H1 (cell line): ENCODE results near the gene FRMD5. TPM values are rescaled to one million over a fixed set of nuclear protein-coding genes. Genes with fewer than 3 reads are reported as not detected.

Experiments used
- CTCF ChIA-PET: fragments of 300-600 bp; sonication (Branson Sonifier 250); formaldehyde crosslinking; loops from one replicate; lab custom pipeline; 2021; ENCODE audit not compliant: partially characterized antibody; lab: Charles Lee
- POLR2A ChIA-PET: fragments of 300-600 bp; sonication (Branson Sonifier 250); formaldehyde crosslinking; loops from one replicate; lab custom pipeline; 2021; ENCODE audit warnings: inconsistent platforms; ENCODE audit not compliant: partially characterized antibody; lab: Charles Lee
- DNase-seq, 2 experiments: peaks; one replicate each; pipeline versions ENCODE4 v3.0.0 to v3.0.0-alpha.2; 2010 to 2022; ENCODE audit warnings: low spot score in 2 of 2, low read depth in 1 of 2, mixed read lengths in 1 of 2
- FAIRE-seq: peaks from 2 replicates; lab custom pipeline; 2011; peaks lifted over from hg19 to GRCh38; lab: Jason Lieb, UNC
- H2AFZ ChIP-seq: 2 replicates; pipeline ENCODE4 v1.8.1; 2012; ENCODE audit warnings: low read length, inconsistent platforms
- H2AK5ac ChIP-seq: 2 replicates; pipeline ENCODE4 v1.6.1; 2013; ENCODE audit warnings: low read depth, low read length
- H2BK120ac ChIP-seq: replicated peaks from 2 replicates; pipeline ENCODE3; 2013; ENCODE audit warnings: low read depth, low read length, inconsistent platforms
- H2BK12ac ChIP-seq: 2 replicates; pipeline ENCODE4 v1.6.1; 2013; ENCODE audit warnings: low read depth, low read length
- H2BK15ac ChIP-seq: 2 replicates; pipeline ENCODE4 v1.6.1; 2013; ENCODE audit warnings: low read length
- H2BK20ac ChIP-seq: 2 replicates; pipeline ENCODE4 v1.6.1; 2013; ENCODE audit warnings: low read length
- H2BK5ac ChIP-seq: 2 replicates; pipeline ENCODE4 v1.6.1; 2013; ENCODE audit warnings: low read depth, low read length
- H3K14ac ChIP-seq: 2 replicates; pipeline ENCODE4 v1.6.1; 2013; ENCODE audit warnings: inconsistent platforms; ENCODE audit not compliant: insufficient read length
- H3K18ac ChIP-seq: 2 replicates; pipeline ENCODE4 v1.6.1; 2013; ENCODE audit warnings: low read length; ENCODE audit errors: extremely low read depth
- H3K23ac ChIP-seq: 2 replicates; pipeline ENCODE4 v1.6.1; 2013; ENCODE audit warnings: inconsistent platforms; ENCODE audit not compliant: insufficient read length
- H3K23me2 ChIP-seq: 2 replicates; pipeline ENCODE4 v1.6.1; 2013; ENCODE audit warnings: low read depth, low read length
- H3K27ac ChIP-seq: 2 replicates; pipeline ENCODE4 v1.6.1; 2011; ENCODE audit warnings: low read depth, low read length, inconsistent platforms
- H3K27me3 ChIP-seq, 4 experiments: replicated peaks in 1 of 4; 1 replicate in 1 of 4; 2 replicates in 3 of 4; pipeline versions ENCODE4 v1.6.1 to v1.8.1; 2011 to 2013; ENCODE audit warnings: low read length in 3 of 4, mild to moderate bottlenecking in 3 of 4, inconsistent platforms in 2 of 4, mixed read lengths in 2 of 4, moderate library complexity in 1 of 4; ENCODE audit not compliant: control insufficient read depth in 3 of 4, insufficient read depth in 3 of 4; ENCODE audit errors: extremely low read depth in 1 of 4
- H3K36me3 ChIP-seq, 4 experiments: 2 replicates each; pipeline versions ENCODE4 v1.6.1 to v1.8.1; 2011 to 2013; ENCODE audit warnings: mild to moderate bottlenecking in 4 of 4, low read length in 3 of 4, moderate library complexity in 2 of 4, control low read depth in 1 of 4, inconsistent platforms in 1 of 4; ENCODE audit not compliant: insufficient read depth in 4 of 4, control insufficient read depth in 2 of 4
- H3K4ac ChIP-seq: replicated peaks from 2 replicates; pipeline ENCODE3; 2013; ENCODE audit warnings: low read length, low read depth, mixed read lengths, inconsistent platforms; ENCODE audit not compliant: insufficient read length
- H3K4me1 ChIP-seq, 4 experiments: replicated peaks in 1 of 4; 1 replicate in 1 of 4; 2 replicates in 3 of 4; pipeline versions ENCODE4 v1.6.1 to v1.8.1; 2011 to 2013; ENCODE audit warnings: low read length in 3 of 4, inconsistent platforms in 2 of 4, mixed read lengths in 1 of 4; ENCODE audit not compliant: insufficient read depth in 4 of 4, control insufficient read depth in 3 of 4
- H3K4me2 ChIP-seq, 2 experiments: 2 replicates each; pipeline versions ENCODE4 v1.6.1 to v1.8.1; 2011 to 2013; ENCODE audit warnings: low read depth in 2 of 2, low read length in 2 of 2, control low read depth in 1 of 2, inconsistent platforms in 1 of 2, mild to moderate bottlenecking in 1 of 2; ENCODE audit not compliant: insufficient read depth in 1 of 2
- H3K4me3 ChIP-seq, 4 experiments: fragments of 200-600, 300-600 bp in 1 of 4; sonication (generic), shearing (Covaris generic), sonication (Bioruptor Twin) in 1 of 4; 2 replicates each; pipeline versions ENCODE4 v1.5.1 to v1.8.1; 2011 to 2016; ENCODE audit warnings: low read length in 4 of 4, low read depth in 3 of 4, control low read depth in 2 of 4, inconsistent platforms in 2 of 4, mild to moderate bottlenecking in 2 of 4, mixed read lengths in 1 of 4, moderate library complexity in 1 of 4; ENCODE audit not compliant: insufficient read depth in 2 of 4; ENCODE audit errors: extremely low read depth in 1 of 4
- H3K56ac ChIP-seq: replicated peaks from 2 replicates; pipeline ENCODE3; 2013; ENCODE audit warnings: low read depth, mild to moderate bottlenecking, mixed read lengths, low read length, inconsistent platforms; ENCODE audit not compliant: insufficient read length
- H3K79me1 ChIP-seq: 2 replicates; pipeline ENCODE4 v1.6.1; 2013; ENCODE audit warnings: low read depth, low read length, control low read depth
- H3K79me2 ChIP-seq, 2 experiments: 2 replicates each; pipeline versions ENCODE4 v1.6.1 to v1.8.1; 2012 to 2013; ENCODE audit warnings: low read length in 2 of 2, mild to moderate bottlenecking in 2 of 2, inconsistent platforms in 1 of 2; ENCODE audit not compliant: insufficient read depth in 2 of 2, control insufficient read depth in 1 of 2
- H3K9ac ChIP-seq, 4 experiments: replicated peaks in 1 of 4; 1 replicate in 1 of 4; 2 replicates in 3 of 4; pipeline versions ENCODE4 v1.6.1 to v1.8.1; 2011 to 2013; ENCODE audit warnings: low read depth in 3 of 4, low read length in 3 of 4, control low read depth in 2 of 4, mild to moderate bottlenecking in 2 of 4, moderate library complexity in 2 of 4, inconsistent platforms in 1 of 4; ENCODE audit errors: extremely low read depth in 1 of 4
- H3K9me3 ChIP-seq, 2 experiments: 2 replicates each; pipeline versions ENCODE4 v1.6.1 to v1.8.1; 2012 to 2013; ENCODE audit warnings: mild to moderate bottlenecking in 2 of 2, moderate library complexity in 2 of 2, control low read depth in 1 of 2, inconsistent platforms in 1 of 2, low read depth in 1 of 2, low read length in 1 of 2, mixed read lengths in 1 of 2; ENCODE audit not compliant: insufficient read depth in 2 of 2
- H4K20me1 ChIP-seq, 2 experiments: replicated peaks in 1 of 2; 2 replicates each; pipeline versions ENCODE3 to v1.8.1; 2011 to 2013; ENCODE audit warnings: inconsistent platforms in 2 of 2, low read length in 2 of 2, mild to moderate bottlenecking in 1 of 2; ENCODE audit not compliant: insufficient read depth in 2 of 2, control insufficient read depth in 1 of 2
- H4K5ac ChIP-seq: 2 replicates; pipeline ENCODE4 v1.6.1; 2013; ENCODE audit warnings: low read length, low read depth, mixed read lengths, inconsistent platforms; ENCODE audit not compliant: insufficient read length
- H4K8ac ChIP-seq: 2 replicates; pipeline ENCODE4 v1.8.0; 2013; ENCODE audit warnings: mild to moderate bottlenecking, moderate library complexity, low read length, inconsistent platforms; ENCODE audit not compliant: insufficient read depth; ENCODE audit errors: extremely low read depth
- H4K91ac ChIP-seq: replicated peaks from 2 replicates; pipeline ENCODE3; 2013; ENCODE audit warnings: low read length, mixed read lengths, inconsistent platforms; ENCODE audit not compliant: insufficient read length
- ATF3 ChIP-seq: IDR thresholded peaks from 2 replicates; pipeline ENCODE4 v1.6.1; 2011; ENCODE audit warnings: low read depth, mild to moderate bottlenecking, low read length; ENCODE audit not compliant: insufficient read depth
- CEBPB ChIP-seq: IDR thresholded peaks from 2 replicates; pipeline ENCODE4 v1.6.1; 2012; ENCODE audit warnings: low read depth, low read length
- CHD1 ChIP-seq: IDR thresholded peaks from 2 replicates; pipeline ENCODE4 v1.6.1; 2012; ENCODE audit warnings: low read depth, low read length, improper control_type of control experiment
- CREB1 ChIP-seq: IDR thresholded peaks from 2 replicates; pipeline ENCODE4 v1.6.1; 2012; ENCODE audit warnings: inconsistent platforms
- CTBP2 ChIP-seq: IDR thresholded peaks from 2 replicates; pipeline ENCODE4 v1.7.0; 2011; ENCODE audit warnings: borderline replicate concordance, mild to moderate bottlenecking, moderate library complexity, mixed read lengths, low read length; ENCODE audit not compliant: insufficient read depth, insufficient read length
- CTCF ChIP-seq, 3 experiments: IDR thresholded peaks; 1 replicate in 2 of 3; 2 replicates in 1 of 3; pipeline versions ENCODE4 v1.5.1 to v1.6.1; 2011; ENCODE audit warnings: low read length in 3 of 3, mild to moderate bottlenecking in 3 of 3, inconsistent platforms in 2 of 3, low read depth in 1 of 3, moderate library complexity in 1 of 3; ENCODE audit not compliant: insufficient read depth in 1 of 3; ENCODE audit errors: control extremely low read depth in 1 of 3
- FOSL1 ChIP-seq: IDR thresholded peaks from 2 replicates; pipeline ENCODE4 v1.6.1; 2011; ENCODE audit warnings: mild to moderate bottlenecking, low read depth, low read length, moderate library complexity; ENCODE audit not compliant: insufficient read depth
- NANOG ChIP-seq: IDR thresholded peaks from 2 replicates; pipeline ENCODE4 v1.6.1; 2011; ENCODE audit warnings: low read length, low read depth, mild to moderate bottlenecking, inconsistent platforms; ENCODE audit not compliant: insufficient read depth, poor library complexity, severe bottlenecking
- PHF8 ChIP-seq: fragments of 200-600 bp; sonication (generic); conservative IDR thresholded peaks from 2 replicates; pipeline ENCODE4 v1.7.1; 2012; ENCODE audit warnings: low read depth, mild to moderate bottlenecking, inconsistent platforms, low read length, moderate library complexity
- POU5F1 ChIP-seq: IDR thresholded peaks from 2 replicates; pipeline ENCODE4 v1.6.1; 2011; ENCODE audit warnings: low read depth, mild to moderate bottlenecking, low read length, moderate library complexity
- SRF ChIP-seq: IDR thresholded peaks from 2 replicates; pipeline ENCODE4 v1.6.1; 2011; ENCODE audit warnings: mild to moderate bottlenecking, low read depth, low read length, moderate library complexity
- SUZ12 ChIP-seq: fragments of 200-600 bp; sonication (generic); IDR thresholded peaks from 2 replicates; pipeline ENCODE4 v1.6.1; 2012; ENCODE audit warnings: mild to moderate bottlenecking, inconsistent platforms, low read length, moderate library complexity, mixed read lengths
- WGBS, 2 experiments: shearing (Covaris generic) in 1 of 2; methylation state at CpG; one replicate each; pipeline versions ENCODE4 v1.1.6 to v1.1.7; 2013 to 2015; ENCODE audit warnings: low lambda C conversion rate in 2 of 2, mixed read lengths in 2 of 2, inconsistent platforms in 1 of 2, low coverage in 1 of 2, missing lambda C conversion rate in 1 of 2; ENCODE audit not compliant: insufficient replicate concordance in 2 of 2, insufficient coverage in 1 of 2, insufficient read length in 1 of 2; ENCODE audit errors: extremely low coverage in 1 of 2, missing lambda C conversion rate in 1 of 2; 5-methylcytosine and 5-hydroxymethylcytosine counted together
- polyA plus RNA-seq, 7 experiments: library from polyadenylated mRNA; depleted of rRNA in 3 of 7; stranded (reverse) in 5 of 7; unstranded in 2 of 7; fragments of >200 nt in 5 of 7; fragments of 200-250 nt in 2 of 7; gene quantifications; 1 replicate in 5 of 7; 2 replicates in 1 of 7; 4 replicates in 1 of 7; pipeline versions ENCODE4 v1.2.1 to v1.2.3, GENCODE V29; 2011 to 2013; ENCODE audit warnings: missing spikeins in 2 of 7, mixed read lengths in 2 of 7
- total RNA-seq: library from RNA; stranded (reverse); fragmentation: NEBNext Ultra II Directional; extraction: Animal tissue kit (Norgen Biotek cat#: 25700); gene quantifications from 2 replicates; pipeline ENCODE4 v1.2.1, GENCODE V29; 2021

FRMD5 gene
- total and polyA plus RNA-seq, 2 of the 8 experiments (the other 6 are each of a cell fraction or from before 2014, with no cell fraction given) = 10.1 to 12.6 TPM

GRCh38 chr15:44148580-44148979 lies 46.5 kb downstream of the FRMD5 start:
- ChIA-PET POLR2A (no interaction called here), CTCF (no interaction called here)
- no peak overlapping the region for H3K9ac ChIP-seq
- 86% methylated on average over 2 of the region's 2 CpGs; no CpG with 5 or more reads in 1 of the 2 experiments for WGBS, 2 experiments
- H4K20me1 ChIP-seq = peaks cover 0 to 1% of the 10 kb centered on the region in 2 experiments
- no peak overlapping the region for H2AK5ac ChIP-seq
- H2BK15ac ChIP-seq = no peak overlapping the region
- no peak overlapping the region for H3K4ac ChIP-seq
- no peak overlapping the region for H4K8ac ChIP-seq
- no peak overlapping the region for H2BK12ac ChIP-seq
- H3K23ac ChIP-seq = no peak overlapping the region
- H3K27me3 ChIP-seq = no peaks in the 10 kb centered on the region
- no peak overlapping the region for H2BK120ac ChIP-seq
- no peak overlapping the region for H3K56ac ChIP-seq
- DNase-seq (no peak), FAIRE-seq (no peak)
- H3K14ac ChIP-seq = no peak overlapping the region
- H3K79me2 ChIP-seq = no peaks in the 10 kb centered on the region
- H3K18ac ChIP-seq = no peak overlapping the region
- no peak overlapping the region for H4K91ac ChIP-seq
- H2BK5ac ChIP-seq = no peak overlapping the region
- H3K4me2 ChIP-seq = no peak overlapping the region
- no peaks in the 10 kb centered on the region for H3K9me3 ChIP-seq
- H3K79me1 ChIP-seq = no peaks in the 10 kb centered on the region
- H2AFZ ChIP-seq = no peak overlapping the region
- no peak overlapping the region for H2BK20ac ChIP-seq
- no peak overlapping the region for H3K27ac ChIP-seq
- no peak overlapping the region for H3K4me3 ChIP-seq
- H3K4me1 ChIP-seq = no peaks in the 10 kb centered on the region
- no peaks in the 10 kb centered on the region for H3K36me3 ChIP-seq
- no peaks in the 10 kb centered on the region for H3K23me2 ChIP-seq
- no peak overlapping the region for H4K5ac ChIP-seq
- TF ChIP-seq POU5F1 (no peak), FOSL1 (no peak), CREB1 (no peak), CHD1 (no peak), SUZ12 (no peak), NANOG (no peak), SRF (no peak), CEBPB (no peak), CTCF (IDR thresholded peaks at IDR 0.05; ENCODE audit: control extremely low read depth in 1 of 3, insufficient read depth in 1 of 3, low read depth in 1 of 3, low read length in 3 of 3) (no peak), PHF8 (no peak), CTBP2 (no peak), ATF3 (no peak)
